KOPT-K1 (cell line): ENCODE data around the gene TNFRSF9.

ENCODE experiments used
- H3K27ac ChIP-seq: fragments of 200-600 bp; sonication (generic); 2 replicates; pipeline ENCODE4 v1.5.1; 2016; ENCODE audit warnings: antibody characterized with exemption, mild to moderate bottlenecking, low read depth, low read length; ENCODE audit not compliant: poor library complexity, severe bottlenecking
- H3K36me3 ChIP-seq: fragments of 200-600 bp; sonication (generic); 2 replicates; pipeline ENCODE4 v1.5.1; 2017; ENCODE audit warnings: antibody characterized with exemption, mild to moderate bottlenecking, low read length, moderate library complexity; ENCODE audit not compliant: insufficient read depth
- H3K9me3 ChIP-seq: fragments of 200-600 bp; sonication (generic); 2 replicates; pipeline ENCODE4 v1.5.1; 2017; ENCODE audit warnings: antibody characterized with exemption, low read length, mild to moderate bottlenecking; ENCODE audit not compliant: insufficient read depth, poor library complexity, severe bottlenecking

The TNFRSF9 gene

DNA sequence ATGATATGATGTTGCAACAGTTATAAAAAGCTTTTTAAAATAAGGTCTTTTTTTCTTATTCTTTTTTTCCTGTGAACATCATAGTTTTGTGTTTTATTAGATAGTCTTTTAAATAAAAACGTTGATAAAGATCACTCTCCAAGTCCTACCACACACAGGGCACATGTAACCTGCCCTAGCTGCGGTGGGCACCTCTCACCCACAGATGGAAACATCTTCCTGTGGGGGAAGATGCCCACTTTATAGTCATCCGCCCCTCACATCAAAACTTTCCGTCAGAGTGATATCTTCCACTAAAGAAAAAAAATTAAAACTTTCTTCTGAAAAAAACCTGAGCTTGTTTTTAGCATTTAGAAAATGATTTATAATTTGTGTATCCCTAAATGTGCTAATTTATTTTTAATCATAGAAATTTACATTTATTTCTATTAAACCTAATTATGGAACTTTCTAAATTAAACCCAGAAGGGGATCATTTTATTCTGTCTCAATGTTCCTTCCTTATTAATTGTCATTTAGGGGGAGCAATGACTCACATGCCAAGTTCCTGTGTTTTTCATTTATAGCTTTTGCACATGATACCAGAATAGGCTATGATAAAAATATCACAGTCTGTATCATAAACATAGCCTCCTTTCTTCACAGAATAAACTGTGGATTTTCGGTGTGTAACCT, 24.7 kb downstream of the TNFRSF9 start:
- Histone ChIP-seq H3K9me3 (no peaks in the 10 kb centered on the region), H3K27ac (no peak overlapping the region), H3K36me3 (no peaks in the 10 kb centered on the region)

DNA sequence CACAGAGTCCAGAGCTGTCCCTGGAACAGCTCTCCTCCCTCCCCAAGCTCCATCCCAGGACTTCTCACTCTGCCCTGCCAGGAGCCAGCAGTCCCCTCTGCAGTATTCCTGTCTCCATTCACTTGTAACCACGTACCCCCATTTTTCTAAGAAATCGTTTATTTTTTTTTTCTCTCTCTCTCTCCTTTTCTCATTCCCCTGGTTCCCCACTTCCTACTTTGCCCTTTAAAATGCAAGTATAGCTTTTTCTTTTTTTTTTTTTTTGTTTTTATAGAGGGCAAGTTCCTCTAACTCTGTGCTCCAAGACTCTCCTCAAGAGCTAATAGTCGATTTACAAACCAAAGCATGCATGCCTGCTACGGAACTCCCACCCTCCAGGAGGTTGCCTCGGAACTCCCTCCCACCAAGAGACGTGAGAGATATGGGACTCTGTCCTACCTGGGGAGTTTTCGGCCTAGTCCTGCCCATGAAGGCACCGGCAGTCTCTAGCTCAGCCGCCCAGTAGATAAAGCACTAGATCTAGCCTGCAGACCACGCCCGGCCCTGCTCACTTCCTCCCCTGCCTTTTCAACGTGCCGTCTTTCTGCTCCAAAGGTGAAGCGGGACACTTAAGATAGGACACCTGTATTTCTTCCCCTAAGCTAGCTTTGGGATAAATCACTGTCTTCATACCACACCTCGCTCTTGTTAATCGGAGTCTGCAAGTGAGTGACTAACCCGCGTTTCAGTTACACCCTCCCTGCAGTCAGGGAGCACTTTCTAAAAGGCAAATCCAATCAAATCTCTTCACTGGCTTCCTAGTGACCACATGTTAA, 27.7 kb downstream of the TNFRSF9 start:
- Histone ChIP-seq H3K9me3 (no peaks in the 10 kb centered on the region), H3K27ac (no peak overlapping the region), H3K36me3 (no peaks in the 10 kb centered on the region)

- no peak overlapping the region for H3K27ac ChIP-seq
- H3K9me3 ChIP-seq, result no peaks in the 10 kb centered on the region
- no peaks in the 10 kb centered on the region for H3K36me3 ChIP-seq
These were observed 28.5 kb downstream of the TNFRSF9 start for GRCh38 chr1:7912145-7912544.

DNA sequence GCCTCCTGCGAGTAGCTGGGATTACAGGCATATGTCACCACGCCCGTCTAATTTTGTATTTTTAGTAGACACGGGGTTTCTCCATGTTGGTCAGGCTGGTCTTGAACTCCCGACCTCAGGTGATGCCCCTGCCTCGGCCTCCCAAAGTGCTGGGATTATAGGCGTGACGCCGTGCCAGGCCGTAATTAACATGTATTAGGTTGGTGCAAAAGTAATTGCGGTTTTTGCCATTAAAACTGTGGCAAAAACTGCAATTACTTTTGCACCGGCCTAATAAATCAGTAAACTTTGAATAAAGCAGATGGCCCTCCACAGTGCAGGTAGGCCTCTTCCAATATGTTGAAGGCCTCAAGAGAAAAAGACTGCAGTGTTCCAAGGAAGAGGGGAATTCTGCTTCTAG, 35.4 kb downstream of the TNFRSF9 start:
- no peak overlapping the region for H3K27ac ChIP-seq
- no peaks in the 10 kb centered on the region for H3K36me3 ChIP-seq
- no peaks in the 10 kb centered on the region for H3K9me3 ChIP-seq

- no peaks in the 10 kb centered on the region for H3K9me3 ChIP-seq
- no peak overlapping the region for H3K27ac ChIP-seq
- H3K36me3 ChIP-seq, result no peaks in the 10 kb centered on the region
These were observed 38.1 kb downstream of the TNFRSF9 start for GRCh38 chr1:7902478-7903085.

DNA sequence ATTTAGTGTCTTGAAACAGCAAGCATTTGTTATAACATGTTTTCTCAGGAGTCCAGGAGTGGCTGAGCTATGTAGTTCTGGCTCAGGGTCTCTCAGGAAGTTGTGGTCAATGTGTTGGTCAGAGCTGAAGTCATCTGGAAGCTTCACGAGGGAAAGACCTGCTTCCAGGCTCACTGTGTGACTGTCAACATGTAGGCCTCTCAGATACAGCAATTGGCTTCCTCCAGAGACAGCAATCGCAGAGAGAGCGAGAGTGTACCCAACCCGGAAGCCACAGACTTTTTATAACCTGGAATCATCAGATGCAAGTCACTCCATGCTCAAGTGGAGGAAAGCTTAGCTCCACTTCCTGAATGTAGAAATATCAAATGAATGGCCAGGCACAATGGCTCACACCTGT, 40.9 kb downstream of the TNFRSF9 start:
- no peak overlapping the region for H3K27ac ChIP-seq
- H3K9me3 ChIP-seq, result no peaks in the 10 kb centered on the region
- H3K36me3 ChIP-seq, result no peaks in the 10 kb centered on the region

GRCh38 chr1:7898962-7899361, 41.7 kb downstream of the TNFRSF9 start:
- no peaks in the 10 kb centered on the region for H3K36me3 ChIP-seq
- no peaks in the 10 kb centered on the region for H3K9me3 ChIP-seq
- no peak overlapping the region for H3K27ac ChIP-seq

GRCh38 chr1:7896994-7897393, 43.6 kb downstream of the TNFRSF9 start:
- Histone ChIP-seq H3K36me3 (no peaks in the 10 kb centered on the region), H3K9me3 (no peaks in the 10 kb centered on the region), H3K27ac (no peak overlapping the region)

DNA sequence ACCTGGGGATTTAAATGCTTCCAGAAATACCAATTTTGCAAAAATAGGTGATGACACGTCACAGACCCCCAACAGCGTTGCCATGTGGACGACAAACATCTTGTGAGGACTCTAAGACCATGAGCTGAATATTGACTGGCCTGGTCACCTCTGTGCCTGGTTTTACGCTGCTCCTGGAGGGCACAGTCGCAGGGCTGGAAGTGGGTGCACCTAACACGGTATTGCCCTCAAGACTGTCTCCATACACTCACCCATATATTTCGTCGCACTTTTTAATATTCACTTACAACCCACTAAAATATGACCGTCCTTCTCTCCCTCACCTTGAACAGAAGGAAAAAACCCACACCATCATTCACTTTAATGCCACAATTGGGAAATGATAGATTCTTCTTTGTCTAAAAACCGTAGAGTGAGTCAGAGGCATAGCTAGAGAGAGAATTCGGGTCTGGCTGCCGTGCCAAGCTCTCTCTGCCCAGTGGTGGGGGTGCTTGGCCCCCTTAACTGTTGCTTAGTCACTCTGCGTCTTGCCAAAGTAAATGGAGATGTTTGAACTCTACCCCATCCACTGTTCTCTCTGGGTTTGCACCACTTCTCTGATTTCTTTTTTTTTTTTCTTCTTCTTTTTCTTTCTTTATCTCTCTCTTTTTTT, 47.0 kb downstream of the TNFRSF9 start:
- no peak overlapping the region for H3K27ac ChIP-seq

GRCh38 chr1:7891804-7892203, 48.8 kb downstream of the TNFRSF9 start:
- no peaks in the 10 kb centered on the region for H3K36me3 ChIP-seq
- no peak overlapping the region for H3K27ac ChIP-seq
- no peaks in the 10 kb centered on the region for H3K9me3 ChIP-seq

More for the DNA sequence above, 47.0 kb downstream of the TNFRSF9 start:
- Histone ChIP-seq H3K36me3 (no peaks in the 10 kb centered on the region), H3K9me3 (no peaks in the 10 kb centered on the region)

DNA sequence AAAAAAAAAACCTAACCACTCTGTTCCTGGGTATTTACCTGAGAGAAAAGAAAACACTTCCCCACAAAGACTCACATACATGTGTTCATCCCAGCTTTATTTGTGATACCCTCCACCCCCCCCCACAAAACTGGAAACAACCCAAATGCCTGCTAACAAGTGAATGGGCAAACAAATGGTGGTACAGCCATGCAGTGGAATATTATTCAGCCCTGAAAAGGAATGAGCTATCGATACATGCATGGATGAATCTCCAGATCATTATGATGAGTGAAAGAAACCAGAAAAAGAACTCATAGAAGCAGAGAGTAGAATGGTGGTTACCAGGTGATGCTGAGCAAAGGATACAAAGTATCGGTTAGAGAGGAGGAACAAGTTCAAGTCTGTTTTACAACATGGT, 49.8 kb downstream of the TNFRSF9 start:
- H3K27ac ChIP-seq, result no peak overlapping the region
- H3K36me3 ChIP-seq, result no peaks in the 10 kb centered on the region
- no peaks in the 10 kb centered on the region for H3K9me3 ChIP-seq

DNA sequence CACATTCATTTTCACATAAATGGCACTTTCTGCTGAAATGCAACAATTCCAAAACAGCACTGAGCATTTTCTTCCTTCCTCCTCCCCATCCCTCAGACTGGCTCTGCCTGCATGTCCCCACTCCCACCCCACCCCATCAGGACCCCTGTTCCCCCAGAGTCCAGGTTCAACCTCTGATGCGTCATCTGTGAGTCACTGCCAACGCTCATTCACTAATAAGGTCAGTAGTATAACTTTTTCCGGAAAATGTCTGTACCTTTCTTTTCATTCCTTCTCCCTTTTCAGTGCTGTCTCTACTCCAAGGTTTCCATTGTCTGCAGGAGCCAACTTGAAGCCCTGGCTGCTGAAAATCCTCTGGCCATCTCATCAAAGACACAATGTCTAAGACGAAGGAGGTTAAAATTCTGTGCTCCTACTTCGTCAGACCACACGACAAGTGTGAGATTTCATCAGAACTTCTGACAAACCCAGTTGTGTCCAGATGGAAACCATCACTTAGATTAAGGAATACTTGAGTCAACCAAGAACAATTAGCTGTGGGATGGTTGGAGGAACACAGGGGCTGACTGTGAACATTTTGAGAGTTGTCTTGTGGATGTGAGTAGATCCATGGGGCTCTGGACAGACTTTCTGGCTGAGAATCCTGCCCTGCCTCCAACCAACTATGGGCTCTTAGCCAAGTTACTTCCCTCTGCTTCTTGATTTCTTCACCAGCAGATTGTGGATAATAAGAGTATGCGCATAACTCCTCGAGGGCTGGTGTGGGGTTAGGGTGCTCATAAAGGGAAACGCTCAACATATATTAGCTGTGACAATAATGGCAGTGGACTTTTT, 52.2 kb downstream of the TNFRSF9 start:
- Histone ChIP-seq H3K27ac (no peak overlapping the region), H3K36me3 (no peaks in the 10 kb centered on the region), H3K9me3 (no peaks in the 10 kb centered on the region)

GRCh38 chr1:7886405-7886745, 54.3 kb downstream of the TNFRSF9 start:
- Histone ChIP-seq H3K9me3 (no peaks in the 10 kb centered on the region), H3K27ac (no peak overlapping the region), H3K36me3 (no peaks in the 10 kb centered on the region)

DNA sequence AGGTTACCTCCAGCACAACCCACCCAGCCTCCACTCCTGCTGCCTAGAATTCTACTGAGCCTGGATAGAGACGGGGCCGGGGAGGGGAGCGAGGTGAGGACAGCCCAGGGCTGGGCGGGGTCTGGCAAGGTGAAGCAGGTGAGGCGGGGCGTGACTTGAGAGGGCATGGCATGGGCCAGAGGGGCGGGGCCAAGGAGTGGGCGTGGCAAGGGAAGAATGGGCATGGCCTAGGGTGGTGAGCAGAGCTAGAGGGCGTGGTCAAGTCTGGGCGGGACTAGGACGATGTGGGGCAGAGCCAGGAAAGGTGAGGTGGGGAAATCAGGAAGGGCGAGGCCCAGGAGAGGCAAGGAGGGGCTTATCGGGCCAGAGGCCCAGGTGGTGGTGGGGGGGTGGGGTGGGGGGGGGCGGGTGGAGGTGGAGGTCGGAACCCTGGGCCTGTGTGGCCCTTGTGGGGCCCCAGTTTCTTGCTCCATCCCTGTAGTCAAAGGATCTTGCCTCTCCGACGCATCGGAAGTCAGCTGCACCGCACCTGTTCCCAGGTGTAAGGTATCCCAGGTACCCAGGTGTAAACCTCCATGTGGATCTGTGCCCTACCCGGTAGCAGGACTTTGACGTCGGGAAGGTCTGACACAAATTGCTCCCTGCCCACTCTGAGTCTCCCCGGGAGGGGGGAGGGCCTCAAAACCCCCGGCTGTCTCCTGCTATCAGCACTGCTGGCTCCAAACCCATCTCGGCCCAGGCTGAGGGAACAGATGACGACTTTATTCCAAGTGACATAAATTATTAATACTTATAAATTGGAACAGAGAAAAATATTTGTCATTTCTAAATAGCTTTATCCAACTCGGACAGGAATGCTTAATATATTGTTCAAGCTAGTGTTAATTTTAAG, 54.9 kb downstream of the TNFRSF9 start:
- Histone ChIP-seq H3K9me3 (no peaks in the 10 kb centered on the region), H3K27ac (no peak overlapping the region), H3K36me3 (no peaks in the 10 kb centered on the region)
